ENCODE measurements around the gene ERC2. TPM values are rescaled to one million over a fixed set of nuclear protein-coding genes. Genes with fewer than 3 reads are reported as not detected.

Gene ERC2
- total RNA-seq, 2 donors from 2014 or later: 16.1 to 22.8 TPM

GRCh38 chr3:55525436-55525835 is 942.8 kb downstream of the ERC2 start:
- no peak overlapping the region for H3K27ac Mint-ChIP-seq
- no peak for TF ChIP-seq CTCF (conservative IDR thresholded peaks at IDR 0.05)
- H3K9me3 ChIP-seq (ENCODE audit: control insufficient read depth, low read length): no peaks in the 10 kb centered on the region
- WGBS, 2 experiments (ENCODE audit: insufficient coverage in 1 of 2, insufficient read length in 1 of 2): 80 to 86% methylated on average over 3 of the region's 3 CpGs
- no peaks in the 10 kb centered on the region for H3K36me3 ChIP-seq (ENCODE audit: control insufficient read depth, insufficient read depth, low read length)
- no peak for DNase-seq
- peaks cover 25% of the 10 kb centered on the region for H3K4me1 Mint-ChIP-seq
- no peaks in the 10 kb centered on the region for H3K9me3 Mint-ChIP-seq
- no peak overlapping the region for H3K27ac ChIP-seq (ENCODE audit: low read depth, low read length)
- H3K27me3 ChIP-seq (ENCODE audit: control insufficient read depth, insufficient read depth, low read length, poor library complexity, severe bottlenecking): peaks cover 12% of the 10 kb centered on the region
- H3K4me1 ChIP-seq (ENCODE audit: control insufficient read depth, insufficient read depth, low read length): peaks cover 11% of the 10 kb centered on the region
- H3K4me3 ChIP-seq (ENCODE audit: low read length): no peak overlapping the region
- H3K27me3 Mint-ChIP-seq (ENCODE audit: insufficient read depth): peaks cover 21% of the 10 kb centered on the region
- H3K36me3 Mint-ChIP-seq (ENCODE audit: low read depth): no peaks in the 10 kb centered on the region
- H3K4me3 Mint-ChIP-seq: no peak overlapping the region
- no peak overlapping the region for H3K9ac ChIP-seq (ENCODE audit: extremely low read depth, low read length, poor library complexity, severe bottlenecking)

- H3K36me3 ChIP-seq (ENCODE audit: control insufficient read depth, insufficient read depth, low read length): no peaks in the 10 kb centered on the region
- Mint-ChIP-seq H3K27ac (no peak overlapping the region), H3K4me1 (peaks cover 26% of the 10 kb centered on the region), H3K27me3 (ENCODE audit: insufficient read depth) (peaks cover 22% of the 10 kb centered on the region), H3K36me3 (ENCODE audit: low read depth) (no peaks in the 10 kb centered on the region), H3K4me3 (no peak overlapping the region), H3K9me3 (no peaks in the 10 kb centered on the region)
- TF ChIP-seq CTCF (conservative IDR thresholded peaks at IDR 0.05): no peak
- H3K9me3 ChIP-seq (ENCODE audit: control insufficient read depth, low read length): no peaks in the 10 kb centered on the region
- H3K4me3 ChIP-seq (ENCODE audit: low read length): no peak overlapping the region
- DNase-seq: no peak
- no peak overlapping the region for H3K27ac ChIP-seq (ENCODE audit: low read depth, low read length)
- peaks cover 11% of the 10 kb centered on the region for H3K4me1 ChIP-seq (ENCODE audit: control insufficient read depth, insufficient read depth, low read length)
- H3K9ac ChIP-seq (ENCODE audit: extremely low read depth, low read length, poor library complexity, severe bottlenecking): no peak overlapping the region
- peaks cover 12% of the 10 kb centered on the region for H3K27me3 ChIP-seq (ENCODE audit: control insufficient read depth, insufficient read depth, low read length, poor library complexity, severe bottlenecking)
- WGBS, 2 experiments (ENCODE audit: insufficient coverage in 1 of 2, insufficient read length in 1 of 2): 96% methylated on average over 4 of the region's 4 CpGs; no CpG with 5 or more reads in 1 of the 2 experiments
These were observed 943.6 kb downstream of the ERC2 start for GRCh38 chr3:55524565-55525244.

GRCh38 chr3:55523471-55523870 is 944.8 kb downstream of the ERC2 start:
- H3K27ac ChIP-seq (ENCODE audit: low read depth, low read length): no peak overlapping the region
- peaks cover 11% of the 10 kb centered on the region for H3K4me1 ChIP-seq (ENCODE audit: control insufficient read depth, insufficient read depth, low read length)
- H3K9me3 ChIP-seq (ENCODE audit: control insufficient read depth, low read length): no peaks in the 10 kb centered on the region
- H3K4me3 Mint-ChIP-seq: no peak overlapping the region
- H3K4me3 ChIP-seq (ENCODE audit: low read length): no peak overlapping the region
- peaks cover 23% of the 10 kb centered on the region for H3K27me3 Mint-ChIP-seq (ENCODE audit: insufficient read depth)
- H3K27ac Mint-ChIP-seq: no peak overlapping the region
- no peak for DNase-seq
- no peaks in the 10 kb centered on the region for H3K36me3 ChIP-seq (ENCODE audit: control insufficient read depth, insufficient read depth, low read length)
- H3K9me3 Mint-ChIP-seq: no peaks in the 10 kb centered on the region
- no peak for TF ChIP-seq CTCF (conservative IDR thresholded peaks at IDR 0.05)
- 92 to 97% methylated on average over 1 to 2 of the region's 2 CpGs for WGBS, 2 experiments (ENCODE audit: insufficient coverage in 1 of 2, insufficient read length in 1 of 2)
- H3K27me3 ChIP-seq (ENCODE audit: control insufficient read depth, insufficient read depth, low read length, poor library complexity, severe bottlenecking): peaks cover 12% of the 10 kb centered on the region
- no peaks in the 10 kb centered on the region for H3K36me3 Mint-ChIP-seq (ENCODE audit: low read depth)
- H3K9ac ChIP-seq (ENCODE audit: extremely low read depth, low read length, poor library complexity, severe bottlenecking): no peak overlapping the region
- H3K4me1 Mint-ChIP-seq: peaks cover 26% of the 10 kb centered on the region
